Fibroblast of pulmonary artery (primary cell): ENCODE measurements around the gene TBRG1.
"Not testable (repeated sequence)": the region's sequence is repeated elsewhere in the genome, so short reads cannot be mapped to it uniquely, and the experiment has no call there.

Experiments used
- DNase-seq: peaks from one replicate; pipeline ENCODE4 v3.0.0-alpha.2; 2010; ENCODE audit warnings: low read depth
- H3K4me3 ChIP-seq: replicated peaks from 2 replicates; pipeline ENCODE4 v1.5.1; 2011; ENCODE audit warnings: low read depth, mild to moderate bottlenecking, control low read depth, low read length, moderate library complexity
- TF ChIP-seq, protein P1 (sequence below): IDR thresholded peaks from 2 replicates; pipeline ENCODE4 v1.5.1; 2011; ENCODE audit warnings: mild to moderate bottlenecking, control low read depth, low read length, inconsistent platforms; ENCODE audit errors: missing control alignments

The TBRG1 gene

GRCh38 chr11:124600621-124601320 is 21.9 kb upstream of the TBRG1 start:
- TF ChIP-seq, protein P1, sequence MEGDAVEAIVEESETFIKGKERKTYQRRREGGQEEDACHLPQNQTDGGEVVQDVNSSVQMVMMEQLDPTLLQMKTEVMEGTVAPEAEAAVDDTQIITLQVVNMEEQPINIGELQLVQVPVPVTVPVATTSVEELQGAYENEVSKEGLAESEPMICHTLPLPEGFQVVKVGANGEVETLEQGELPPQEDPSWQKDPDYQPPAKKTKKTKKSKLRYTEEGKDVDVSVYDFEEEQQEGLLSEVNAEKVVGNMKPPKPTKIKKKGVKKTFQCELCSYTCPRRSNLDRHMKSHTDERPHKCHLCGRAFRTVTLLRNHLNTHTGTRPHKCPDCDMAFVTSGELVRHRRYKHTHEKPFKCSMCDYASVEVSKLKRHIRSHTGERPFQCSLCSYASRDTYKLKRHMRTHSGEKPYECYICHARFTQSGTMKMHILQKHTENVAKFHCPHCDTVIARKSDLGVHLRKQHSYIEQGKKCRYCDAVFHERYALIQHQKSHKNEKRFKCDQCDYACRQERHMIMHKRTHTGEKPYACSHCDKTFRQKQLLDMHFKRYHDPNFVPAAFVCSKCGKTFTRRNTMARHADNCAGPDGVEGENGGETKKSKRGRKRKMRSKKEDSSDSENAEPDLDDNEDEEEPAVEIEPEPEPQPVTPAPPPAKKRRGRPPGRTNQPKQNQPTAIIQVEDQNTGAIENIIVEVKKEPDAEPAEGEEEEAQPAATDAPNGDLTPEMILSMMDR, result no peak
- H3K4me3 ChIP-seq, result no peak overlapping the region
- no peak for DNase-seq

GRCh38 chr11:124602193-124602592 is 20.5 kb upstream of the TBRG1 start:
- no peak for DNase-seq
- no peak overlapping the region for H3K4me3 ChIP-seq
- TF ChIP-seq, protein P1, result no peak

- DNase-seq, H3K4me3 ChIP-seq: not testable (repeated sequence)
Observed at GRCh38 chr11:124602723-124603122, 19.9 kb upstream of the TBRG1 start.

GRCh38 chr11:124605719-124606118 is 16.9 kb upstream of the TBRG1 start:
- no peak for DNase-seq
- TF ChIP-seq, protein P1, result no peak
- H3K4me3 ChIP-seq, result no peak overlapping the region

GRCh38 chr11:124608147-124608546 is 14.5 kb upstream of the TBRG1 start:
- H3K4me3 ChIP-seq, result no peak overlapping the region
- TF ChIP-seq, protein P1, result no peak
- no peak for DNase-seq

DNA sequence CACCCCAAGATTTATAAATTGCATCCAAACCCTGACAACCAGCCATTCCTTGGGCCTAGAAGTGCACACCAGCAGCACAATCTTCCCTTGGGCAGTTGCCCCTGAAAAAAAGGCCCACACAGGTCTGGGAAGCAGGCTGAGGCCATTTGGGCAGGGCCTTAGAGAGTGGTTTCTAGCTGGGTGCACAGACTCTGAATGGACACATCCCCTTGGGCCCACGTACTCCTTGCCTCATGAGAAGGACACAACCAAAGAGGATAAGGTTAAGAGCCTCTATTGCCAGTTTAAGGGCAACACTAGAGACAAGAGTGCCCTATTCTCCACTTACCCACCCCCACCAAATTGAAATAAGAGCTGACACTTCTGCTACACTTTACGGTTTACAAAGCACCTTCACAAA is 12.4 kb upstream of the TBRG1 start:
- no peak overlapping the region for H3K4me3 ChIP-seq
- TF ChIP-seq, protein P1, result no peak
- DNase-seq, result no peak

- TF ChIP-seq, protein P1, result no peak
- no peak within 1 kb of the TSS for H3K4me3 ChIP-seq
Observed at GRCh38 chr11:124611064-124611463, 11.6 kb upstream of the TBRG1 start, which contains the start of gene PANX3. Gene PANX3 (plus strand): TSS chr11:124611428. CDS start chr11:124611557, 129 bp downstream.

More at GRCh38 chr11:124611064-124611463, 11.6 kb upstream of the TBRG1 start, which contains the start of gene PANX3:
- no peak for DNase-seq
